Kidney glomerular epithelial cell (primary cell): ENCODE measurements around the gene ACTR3.
"Not testable (repeated sequence)": the region's sequence is repeated elsewhere in the genome, so short reads cannot be mapped to it uniquely, and the experiment has no call there.

Source experiments
- DNase-seq: peaks from one replicate; lab custom pipeline; 2025; lab: John Stamatoyannopoulos, UW

The ACTR3 gene

DNA sequence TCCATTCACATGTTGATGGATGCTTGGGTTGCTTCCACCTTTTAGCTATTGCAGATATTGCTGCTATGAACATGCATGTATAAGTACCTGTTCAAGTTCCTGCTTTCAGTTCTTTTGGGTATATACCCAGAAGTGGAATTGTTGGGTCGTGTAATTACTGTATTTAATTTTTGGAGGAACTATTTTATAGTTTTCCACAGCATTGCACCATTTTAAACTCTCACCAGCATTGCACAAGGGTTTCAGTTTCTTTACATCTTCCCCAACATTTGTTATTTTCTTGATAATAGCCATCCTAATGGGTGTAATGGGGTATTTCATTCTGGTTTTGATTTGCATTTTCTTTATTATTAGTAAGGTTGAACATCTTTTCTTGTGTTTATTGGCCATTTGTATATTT is 16.0 kb downstream of the ACTR3 start:
- no peak for DNase-seq

DNA sequence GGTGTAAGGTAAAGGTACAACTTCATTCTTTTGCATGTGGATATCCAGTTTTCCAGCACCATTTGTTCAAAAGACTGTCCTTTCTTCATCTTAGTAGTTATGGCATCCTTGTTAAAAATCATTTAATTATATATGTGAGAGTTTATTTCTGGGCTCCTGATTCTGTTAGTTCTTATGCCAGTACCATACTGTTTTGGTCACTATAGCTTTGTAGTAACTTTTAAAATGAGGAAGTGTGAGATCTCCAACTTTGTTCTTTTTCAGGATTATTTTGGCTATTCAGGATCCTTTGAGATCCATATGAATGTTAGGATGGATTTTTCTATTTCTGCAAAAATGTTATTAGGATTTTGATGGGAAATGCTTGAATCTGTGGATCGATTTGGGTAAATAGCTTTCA is 16.8 kb downstream of the ACTR3 start:
- DNase-seq, result no peak

DNA sequence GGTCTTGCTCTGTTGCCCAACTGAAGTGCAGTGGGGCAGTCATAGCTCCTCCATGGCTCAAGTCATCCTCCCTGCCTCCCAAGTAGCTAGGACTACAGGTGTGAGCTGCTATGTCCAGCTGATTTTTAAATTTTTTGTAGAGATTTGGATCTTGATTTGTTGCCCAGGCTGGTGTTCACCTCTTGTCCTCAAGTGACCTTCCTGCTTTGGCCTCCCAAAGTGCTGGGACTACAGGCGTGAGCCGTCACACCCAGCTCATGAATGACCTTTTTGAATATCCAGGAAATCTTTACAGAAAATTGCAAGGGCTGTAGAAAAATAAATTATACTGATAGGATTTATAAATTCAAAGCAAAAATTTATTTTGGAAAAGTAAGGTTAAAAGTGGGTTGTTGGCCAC is 17.4 kb downstream of the ACTR3 start:
- no peak for DNase-seq

DNA sequence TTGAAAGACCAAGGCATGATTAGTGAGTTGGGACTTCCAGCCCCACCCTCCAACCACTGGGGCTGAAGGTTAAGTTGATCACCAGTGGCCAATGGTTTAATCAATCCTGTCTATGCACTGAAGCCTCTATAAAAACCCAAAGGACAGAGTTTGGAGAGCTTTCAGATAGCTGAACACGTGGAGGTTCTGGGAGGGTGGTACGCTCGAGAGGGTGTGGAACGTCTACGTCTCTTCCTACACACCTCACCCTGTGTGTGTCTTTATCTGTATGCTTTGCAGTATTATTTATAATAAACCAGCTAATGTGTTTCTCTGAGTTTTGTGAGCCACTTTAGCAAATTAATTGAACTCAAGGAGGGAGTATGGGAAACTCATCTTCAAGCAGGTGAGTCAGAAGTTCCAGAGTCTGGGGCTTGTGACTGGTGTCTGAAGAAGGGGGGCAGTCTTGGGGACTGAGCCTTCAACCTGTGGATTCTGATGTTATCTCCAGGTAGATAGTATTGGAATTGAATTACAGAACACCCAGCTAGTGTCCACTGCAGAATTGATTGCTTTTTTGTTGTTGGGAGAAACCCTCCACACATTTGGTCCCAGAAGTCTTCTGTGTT is 20.3 kb downstream of the ACTR3 start:
- DNase-seq, result peak; percentile 17

DNA sequence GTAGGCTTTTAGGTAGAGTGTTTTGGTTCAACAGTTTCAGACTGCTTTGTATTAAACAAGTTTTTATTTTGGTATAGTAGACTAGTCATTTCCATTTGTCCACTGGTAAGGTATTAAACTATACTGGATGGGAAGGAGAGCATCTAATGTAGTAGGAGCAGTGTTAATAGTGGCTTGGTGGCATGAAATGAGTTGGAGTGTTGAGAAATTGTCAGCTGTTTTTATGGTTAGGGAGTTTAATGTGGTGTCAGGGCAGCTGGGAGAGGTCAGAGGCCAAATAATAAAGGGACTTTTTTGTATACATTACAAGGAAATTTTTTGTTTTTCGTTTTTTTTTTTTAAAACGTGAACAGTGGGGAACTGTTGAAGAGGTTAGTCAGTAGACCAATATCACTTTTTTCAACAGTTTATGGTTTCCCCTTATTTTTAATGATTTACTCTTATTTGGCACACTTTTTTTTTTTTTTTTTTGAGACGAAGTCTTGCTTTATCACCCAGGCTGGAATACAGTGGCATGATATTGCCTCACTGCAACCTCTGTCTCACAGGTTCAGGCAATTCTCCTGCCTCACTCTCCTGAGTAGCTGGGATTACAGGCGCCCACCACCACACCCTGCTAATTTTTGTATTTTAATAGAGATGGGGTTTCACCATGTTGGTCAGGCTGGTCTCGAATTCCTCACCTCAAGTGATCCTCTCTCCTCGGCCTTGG is 21.2 kb downstream of the ACTR3 start:
- DNase-seq, result no peak

DNA sequence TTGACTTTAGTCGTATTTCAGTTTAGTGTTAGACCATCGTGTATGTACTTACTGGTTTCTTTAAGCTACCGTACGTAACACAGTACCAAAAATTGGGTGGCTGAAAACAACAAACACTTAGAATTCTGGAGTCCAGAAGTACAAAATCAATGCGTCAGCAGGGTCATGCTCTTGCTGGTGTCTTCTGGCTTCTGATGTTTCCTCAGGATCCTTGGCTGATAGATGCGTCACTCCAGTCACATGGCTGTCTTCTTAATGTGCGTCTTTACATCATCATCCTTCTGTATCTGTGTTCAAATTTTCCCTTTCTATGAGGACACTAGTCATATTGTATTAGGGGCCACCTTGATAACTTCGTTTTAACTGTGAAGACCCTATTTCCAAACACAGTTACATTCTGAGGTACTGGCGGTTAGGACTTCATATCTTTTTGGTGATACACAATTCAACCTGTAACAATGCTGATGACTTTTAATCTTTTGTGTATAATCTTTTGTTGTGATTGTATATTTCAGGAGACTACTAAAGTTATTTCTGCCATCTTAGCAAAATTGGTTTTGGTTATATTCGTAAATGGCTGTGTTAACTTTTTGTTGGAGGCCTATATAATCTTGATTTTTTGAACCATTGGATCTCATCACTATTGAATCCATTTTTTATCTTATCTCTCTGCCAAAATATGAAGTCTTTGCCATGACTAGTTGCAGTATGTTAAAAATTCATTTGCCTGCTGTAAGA is 25.4 kb downstream of the ACTR3 start:
- no peak for DNase-seq

DNA sequence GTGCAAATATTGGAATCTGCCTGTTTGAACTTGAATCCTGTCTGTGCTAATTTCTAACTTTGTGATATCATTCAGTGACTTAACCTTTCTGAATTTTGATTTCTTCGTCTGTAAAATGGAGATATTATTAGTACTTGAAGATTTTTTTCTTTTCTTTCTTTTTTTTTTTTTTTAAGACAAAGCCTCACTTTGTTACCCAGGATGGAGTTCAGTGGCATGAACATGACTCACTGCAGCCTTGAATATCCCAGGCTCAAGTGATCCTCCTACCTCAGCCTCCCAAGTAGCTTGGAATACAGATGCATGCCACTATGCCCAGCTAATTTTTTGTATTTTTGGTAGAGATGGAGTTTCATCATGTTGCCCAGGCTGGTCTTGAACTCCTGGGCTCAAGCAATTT is 28.3 kb downstream of the ACTR3 start:
- no peak for DNase-seq

DNA sequence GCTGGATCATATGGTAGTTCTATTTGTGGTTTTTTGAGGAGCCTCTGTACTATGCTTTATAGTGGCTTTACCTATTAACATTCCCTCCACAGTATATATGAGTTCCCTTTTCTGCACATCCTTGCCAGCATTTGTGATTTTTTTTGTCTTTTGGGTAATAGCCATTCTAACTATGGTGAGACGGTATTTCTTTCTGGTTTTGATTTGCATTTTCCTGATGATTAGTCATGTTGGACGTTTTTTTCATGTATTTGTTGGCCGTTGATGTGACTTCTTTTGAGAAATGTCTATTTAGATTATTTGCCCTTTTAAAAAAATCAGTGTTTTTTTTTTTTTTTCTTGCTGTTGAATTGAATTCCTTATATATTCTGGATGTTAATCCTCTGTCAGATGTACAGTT is 31.1 kb downstream of the ACTR3 start:
- DNase-seq, result no peak

DNA sequence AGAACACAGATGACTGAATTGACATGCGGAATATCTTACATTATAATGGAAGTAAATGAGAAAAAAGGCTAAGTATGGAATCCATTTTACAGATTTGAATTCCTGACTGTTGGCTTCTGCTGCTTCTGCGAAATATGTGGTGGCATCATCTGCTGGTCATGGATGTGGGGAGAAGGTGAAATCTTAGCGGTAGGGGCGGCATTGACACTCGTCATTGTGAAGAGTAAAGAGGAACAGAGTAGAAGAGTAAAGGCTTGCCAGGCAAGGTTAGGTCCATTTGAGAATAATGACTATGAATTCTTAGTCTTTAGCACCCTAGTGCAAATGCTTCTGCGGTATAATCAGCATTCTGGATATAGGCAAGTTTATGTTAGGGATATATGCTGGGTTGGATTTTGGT is 32.4 kb downstream of the ACTR3 start:
- no peak for DNase-seq

DNA sequence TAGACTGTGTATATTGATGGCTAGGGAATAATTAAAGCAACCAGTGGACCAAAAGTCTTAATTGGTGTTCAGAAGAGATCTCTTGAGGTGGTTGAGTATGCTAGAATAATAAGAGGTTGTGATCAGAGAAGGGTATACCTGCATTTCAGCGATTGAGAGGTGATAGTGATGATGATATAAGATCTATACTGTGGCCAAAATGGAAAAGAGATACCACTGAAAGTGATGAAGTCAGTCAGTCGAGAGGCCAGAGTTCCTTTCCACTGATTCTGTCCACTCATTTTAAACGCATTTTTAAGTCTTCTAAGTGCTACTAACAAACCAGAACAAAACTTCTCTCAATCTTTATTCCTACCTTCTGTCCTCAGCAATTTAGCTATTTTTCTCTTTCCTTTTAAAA is 32.9 kb downstream of the ACTR3 start:
- DNase-seq, result no peak

DNA sequence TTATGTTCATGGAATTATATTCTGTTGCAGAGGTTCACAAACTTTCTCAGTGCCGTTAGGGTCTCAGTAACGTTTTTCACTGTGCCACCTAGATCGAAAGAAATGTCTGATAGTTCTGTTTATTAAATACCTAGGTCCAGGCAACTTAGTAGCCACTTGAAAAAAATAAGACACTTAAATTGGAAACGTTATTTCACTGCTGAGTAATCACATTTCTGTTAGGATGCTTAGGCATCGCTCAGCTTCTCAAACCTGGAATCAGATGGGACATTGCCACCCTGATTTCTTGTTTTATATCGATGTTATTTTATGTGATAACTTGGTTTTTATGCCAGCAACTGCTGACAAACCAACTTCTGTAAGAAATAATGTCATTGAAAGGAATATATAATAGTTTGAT is 36.0 kb downstream of the ACTR3 start:
- DNase-seq, result no peak

DNA sequence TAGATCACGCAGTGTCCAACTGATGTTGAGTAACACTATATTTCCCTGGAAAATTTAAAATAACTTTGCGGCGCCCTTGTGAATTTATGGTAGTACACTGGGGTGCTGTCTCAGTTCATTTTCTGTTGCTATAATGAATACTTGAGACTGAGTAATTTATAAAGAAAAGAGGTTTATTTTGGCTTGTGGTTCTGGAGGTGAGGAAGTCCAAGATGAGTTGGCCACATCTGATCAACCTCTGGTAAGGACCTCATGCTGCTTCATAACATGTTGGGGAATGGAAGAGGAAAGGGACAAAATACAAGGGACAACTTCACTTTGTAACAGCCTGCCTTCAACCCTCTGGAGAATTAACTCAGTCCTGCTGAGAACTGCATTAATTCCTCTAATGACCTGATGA is 36.4 kb downstream of the ACTR3 start:
- no peak for DNase-seq

DNA sequence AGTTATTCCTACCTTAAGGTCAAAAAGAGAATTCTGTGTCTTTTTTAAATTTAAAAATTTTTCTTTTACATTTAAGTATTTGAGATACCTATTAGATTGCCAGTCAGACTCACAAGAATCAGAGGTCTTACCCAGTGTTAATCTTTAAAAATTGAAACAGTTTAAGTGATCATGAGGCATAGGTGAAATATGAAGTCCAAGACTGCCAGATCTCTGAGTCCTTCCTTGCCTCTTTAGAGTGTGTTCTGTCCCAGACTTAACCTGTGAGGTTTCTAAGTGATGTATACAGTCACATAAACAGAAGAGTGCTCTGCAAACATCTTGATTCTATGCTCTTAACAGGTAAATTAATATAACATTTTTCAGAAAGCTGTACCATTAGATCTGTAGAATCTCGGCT is 40.6 kb downstream of the ACTR3 start:
- DNase-seq, result no peak

DNA sequence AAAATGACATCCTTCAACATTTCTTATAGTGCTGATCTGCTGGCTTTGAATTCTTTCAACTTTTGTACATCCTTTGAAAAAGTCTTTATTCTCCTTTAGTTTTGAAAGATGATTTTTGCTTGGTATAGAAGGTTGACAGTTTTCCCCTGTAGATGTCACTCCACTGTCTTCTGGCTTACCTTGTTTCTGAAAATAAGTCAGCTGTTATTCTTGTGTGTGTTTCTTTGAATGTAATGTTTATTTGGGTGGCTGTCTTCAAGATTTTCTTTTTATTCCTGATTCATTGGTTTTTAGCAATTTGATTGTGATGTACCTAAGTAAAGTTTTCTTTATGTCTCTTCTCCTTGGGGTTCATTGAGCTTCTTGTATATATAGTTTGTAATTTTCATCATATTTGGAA is 47.6 kb downstream of the ACTR3 start:
- no peak for DNase-seq

DNA sequence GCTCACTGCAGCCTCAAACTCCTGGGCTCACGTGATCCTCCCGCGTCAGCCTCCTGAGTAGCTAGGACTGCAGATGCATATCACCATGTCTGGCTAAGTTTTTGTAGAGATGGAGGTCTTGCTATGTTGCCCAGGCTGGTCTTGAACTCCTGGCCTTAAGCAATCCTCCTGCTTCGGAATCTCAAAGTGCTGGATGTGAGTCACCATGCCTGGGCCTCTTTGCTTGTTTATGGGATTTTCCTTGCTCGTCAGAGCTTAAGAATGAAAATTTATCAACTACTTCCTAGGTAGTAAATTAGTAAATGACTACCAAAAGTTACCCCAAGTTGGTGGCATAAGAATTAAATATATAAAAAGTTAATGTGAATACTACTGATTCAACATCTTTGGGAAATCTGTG is 51.0 kb downstream of the ACTR3 start:
- no peak for DNase-seq

DNA sequence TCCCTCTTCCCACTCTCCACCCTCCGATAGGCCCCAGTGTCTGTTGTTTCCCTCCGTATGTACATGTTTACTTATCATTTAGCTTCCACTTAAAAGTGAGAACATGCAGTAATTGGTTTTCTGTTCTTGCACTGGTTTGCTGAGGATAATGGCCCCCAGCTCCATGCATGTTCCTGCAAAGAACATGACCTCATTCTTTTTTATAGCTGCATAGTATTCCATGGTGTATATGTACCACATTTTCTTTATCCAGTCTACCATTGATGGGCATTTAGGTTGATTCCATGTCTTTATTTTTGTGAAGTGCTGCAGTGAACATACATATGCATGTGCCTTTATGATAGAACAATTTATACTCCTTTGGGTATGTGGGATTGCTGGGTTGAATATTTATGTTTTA is 55.9 kb downstream of the ACTR3 start:
- DNase-seq, result not testable (repeated sequence)

DNA sequence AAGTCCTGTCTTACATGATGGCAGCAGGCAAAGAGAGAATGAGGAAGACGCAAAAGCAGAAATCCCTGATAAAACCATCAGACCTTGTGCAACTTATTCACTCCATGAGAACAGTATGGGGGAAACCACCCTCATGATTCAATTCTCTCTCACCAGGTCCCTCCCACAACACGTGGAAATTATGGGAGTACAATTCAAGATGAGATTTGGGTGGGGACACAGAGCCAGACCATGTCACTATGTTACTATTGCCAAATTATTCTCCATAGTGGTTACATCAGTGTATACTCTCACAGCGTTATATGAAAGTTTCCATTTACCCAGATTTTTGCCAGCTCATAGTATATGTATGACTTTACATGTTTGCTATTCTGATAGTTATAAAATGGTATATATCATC is 61.0 kb downstream of the ACTR3 start:
- DNase-seq, result not testable (repeated sequence)

DNA sequence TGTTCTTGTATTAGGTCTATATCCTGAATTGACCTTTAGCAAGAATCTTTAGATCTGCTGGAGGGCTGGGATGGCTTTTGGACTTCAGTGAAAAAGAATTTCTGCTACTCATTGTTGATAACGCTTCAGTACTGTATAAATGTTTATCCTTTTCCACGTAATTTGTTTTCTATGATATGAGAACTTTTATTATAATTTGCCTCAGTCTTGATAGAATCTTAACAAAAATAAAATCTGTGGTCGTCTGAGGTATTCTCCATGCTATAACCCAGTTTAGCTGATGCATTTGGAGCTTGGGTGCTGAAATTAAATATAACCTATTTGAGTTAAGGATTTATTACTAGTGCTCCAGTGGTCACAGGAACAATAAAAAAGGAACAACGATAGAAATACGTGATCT is 71.1 kb downstream of the ACTR3 start:
- no peak for DNase-seq

DNA sequence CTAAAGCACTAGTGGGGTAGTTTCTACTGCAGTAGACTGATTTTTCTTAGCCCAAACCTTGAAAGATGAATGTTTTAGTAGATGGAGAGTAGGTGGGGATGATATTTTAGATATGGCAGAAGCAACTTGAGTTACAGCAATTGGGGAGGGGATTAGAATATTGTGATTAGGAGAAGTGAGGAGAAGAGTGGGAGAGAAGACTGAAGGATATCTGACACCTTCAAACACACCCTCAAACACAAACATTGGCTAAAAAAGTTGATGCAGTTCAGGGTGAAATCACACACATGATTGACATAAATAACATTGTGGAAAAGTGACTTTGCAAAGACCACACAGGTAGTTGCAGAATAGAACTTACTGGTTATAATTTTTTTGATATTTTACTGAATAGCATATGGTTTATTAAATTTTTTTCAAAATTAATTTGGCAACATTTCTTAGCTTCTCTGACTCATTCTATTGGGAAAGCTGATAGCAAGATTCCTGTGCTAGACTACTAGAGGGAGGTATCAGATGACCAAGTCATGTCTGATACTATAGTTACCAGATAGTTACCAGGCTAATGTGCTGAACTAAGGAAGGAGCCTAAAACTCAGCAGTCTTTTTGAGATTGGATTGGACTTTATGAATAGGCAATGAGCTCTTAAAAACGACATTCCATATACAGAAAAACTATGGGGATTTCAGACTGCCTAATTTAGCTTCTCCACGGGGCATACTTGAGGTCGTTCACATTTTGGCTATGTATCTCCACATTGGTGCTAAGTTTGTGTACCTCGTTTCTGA is 73.0 kb downstream of the ACTR3 start:
- no peak for DNase-seq

DNA sequence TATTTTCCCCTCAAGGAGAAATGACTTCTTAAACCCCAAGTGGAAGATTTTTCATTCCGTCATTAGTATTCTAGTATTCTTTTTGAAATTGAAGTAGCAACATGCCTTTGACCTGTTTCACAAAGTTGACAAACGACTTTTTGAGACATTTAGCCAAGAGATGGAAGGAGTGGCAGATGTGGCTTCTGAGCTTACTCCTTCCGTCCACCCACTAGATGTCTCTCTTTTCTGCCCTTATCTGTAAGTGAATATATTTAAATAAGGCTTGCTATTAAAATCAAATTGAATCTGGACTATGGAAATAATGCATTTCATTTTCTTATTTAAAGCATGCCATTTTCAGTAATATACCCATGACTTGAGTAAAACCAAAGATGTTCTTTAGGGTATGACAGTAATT is 74.1 kb downstream of the ACTR3 start:
- DNase-seq, result no peak

DNA sequence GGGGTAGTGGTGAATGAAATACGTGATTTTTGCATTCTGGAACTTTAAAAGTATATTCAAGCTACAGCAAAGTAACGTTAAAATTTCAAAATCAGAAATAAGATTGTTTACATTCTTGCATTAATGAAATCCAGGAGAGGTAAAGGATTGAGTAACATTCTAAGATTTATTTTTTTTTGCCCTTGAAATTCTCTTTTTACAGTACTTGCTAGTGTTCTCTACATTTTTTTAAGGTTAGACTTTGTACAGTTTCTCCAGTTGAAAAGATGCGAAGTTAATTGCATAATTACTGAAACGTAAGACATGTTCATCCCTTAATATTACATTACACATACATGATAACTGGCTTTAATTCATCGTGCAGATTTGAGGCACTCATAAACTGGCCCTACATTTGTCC is 74.5 kb downstream of the ACTR3 start:
- no peak for DNase-seq

DNA sequence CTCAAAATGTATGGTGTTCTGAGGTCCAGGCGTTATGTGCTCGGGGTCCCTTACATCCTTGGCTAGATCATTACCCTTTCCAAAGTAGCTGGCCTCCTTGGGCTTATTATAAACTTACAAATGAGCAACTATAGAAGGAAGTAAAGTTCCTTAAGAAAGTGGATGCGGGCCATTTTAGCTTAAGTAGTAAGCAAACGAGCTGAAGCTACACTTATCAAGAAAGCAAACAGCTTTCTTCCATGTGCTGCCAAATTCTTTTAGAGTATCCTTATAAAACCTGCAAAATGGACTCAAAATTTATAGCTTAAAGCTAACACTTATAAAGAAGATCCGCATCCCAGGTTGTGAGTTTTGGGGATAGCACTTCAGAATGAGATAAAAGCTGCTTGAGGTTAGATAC is 75.3 kb downstream of the ACTR3 start:
- DNase-seq, result no peak

DNA sequence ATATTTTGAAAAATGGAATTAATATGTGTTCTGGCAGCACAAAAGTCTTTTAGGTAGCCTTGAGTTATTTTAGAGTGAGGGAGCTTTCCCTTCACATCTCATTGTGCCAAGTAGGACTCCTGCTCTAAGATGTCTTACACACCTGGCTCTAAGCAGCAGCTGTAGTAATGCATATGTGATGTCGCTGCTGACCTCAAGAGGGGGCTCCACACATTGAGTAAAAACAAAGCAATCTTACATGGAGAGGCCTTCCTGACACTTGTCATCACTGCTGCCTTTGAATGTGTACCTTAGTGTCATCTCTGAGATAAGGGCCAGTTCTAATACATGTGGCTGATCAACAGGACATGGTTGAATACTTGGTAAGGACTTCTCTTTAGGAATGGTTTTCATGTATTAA is 75.8 kb downstream of the ACTR3 start:
- peak; percentile 39 for DNase-seq
